WTC11 (cell line): ENCODE results near the gene SRSF3. TPM values are rescaled to one million over a fixed set of nuclear protein-coding genes. Genes with fewer than 3 reads are reported as not detected.

ENCODE experiments used
- ATAC-seq: fragments of 200-7000 bp; cut with Tn5 transposase; 2 replicates; pipeline ENCODE4 v1.10.0; 2021; ENCODE audit warnings: mild to moderate bottlenecking, moderate library complexity
- CTCF ChIA-PET: fragments of 300-600 bp; sonication (Branson Sonifier 250); formaldehyde crosslinking; loops from one replicate; lab custom pipeline; 2021; ENCODE audit warnings: antibody characterized with exemption; lab: Charles Lee
- POLR2A ChIA-PET: fragments of 350-600 bp; sonication (Branson Sonifier 250); formaldehyde crosslinking; loops from one replicate; lab custom pipeline; 2021; ENCODE audit warnings: antibody characterized with exemption; lab: Charles Lee
- DNase-seq: peaks from one replicate; pipeline ENCODE4 v3.0.0; 2021; ENCODE audit warnings: low spot score
- H3K27ac Mint-ChIP-seq: 2 replicates; pipeline ENCODE4 v1.8.0; 2021; ENCODE audit warnings: mixed read lengths
- H3K27me3 Mint-ChIP-seq: 2 replicates; pipeline ENCODE4 v1.8.0; 2021; ENCODE audit warnings: low read depth, mild to moderate bottlenecking, moderate library complexity, mixed read lengths
- H3K36me3 Mint-ChIP-seq: 2 replicates; pipeline ENCODE4 v1.8.0; 2021; ENCODE audit warnings: mixed read lengths
- H3K4me1 Mint-ChIP-seq: 2 replicates; pipeline ENCODE4 v1.8.0; 2022; ENCODE audit warnings: mixed read lengths
- H3K4me3 Mint-ChIP-seq: 2 replicates; pipeline ENCODE4 v1.8.0; 2021; ENCODE audit warnings: mild to moderate bottlenecking, moderate library complexity, mixed read lengths
- H3K9me3 Mint-ChIP-seq: 2 replicates; pipeline ENCODE4 v1.8.0; 2021; ENCODE audit warnings: mixed read lengths
- CTCF ChIP-seq: fragments of 200-600 bp; IDR thresholded peaks from 2 replicates; pipeline ENCODE4 v1.8.0; 2022; ENCODE audit warnings: antibody characterized with exemption
- EMX1 ChIP-seq: fragments of 250-450 bp; sonication (Bioruptor Pico); IDR thresholded peaks from 2 replicates; pipeline ENCODE4 v1.8.0; 2021; ENCODE audit warnings: mild to moderate bottlenecking
- GABPB1 ChIP-seq: sonication (generic); formaldehyde crosslinking; IDR thresholded peaks from 2 replicates; pipeline ENCODE4 v1.8.1; 2023; ENCODE audit warnings: mild to moderate bottlenecking, missing genetic modification reagents
- GTF2I ChIP-seq: fragments of 250-450 bp; sonication (Bioruptor Pico); conservative IDR thresholded peaks from 2 replicates; pipeline ENCODE4 v1.4.0; 2021; ENCODE audit warnings: mild to moderate bottlenecking
- IRF2 ChIP-seq: sonication (generic); formaldehyde crosslinking; IDR thresholded peaks from 2 replicates; pipeline ENCODE4 v1.8.0; 2022; ENCODE audit warnings: low read depth, missing genetic modification reagents, borderline replicate concordance
- MXD4 ChIP-seq: fragments of 250-450 bp; sonication (Bioruptor Pico); IDR thresholded peaks from 2 replicates; pipeline ENCODE4 v1.8.0; 2021; ENCODE audit warnings: mild to moderate bottlenecking, moderate library complexity, borderline replicate concordance
- MYBL2 ChIP-seq: sonication (generic); formaldehyde crosslinking; IDR thresholded peaks from 2 replicates; pipeline ENCODE4 v1.8.1; 2023; ENCODE audit warnings: mild to moderate bottlenecking, moderate library complexity, missing genetic modification reagents
- NFATC4 ChIP-seq: fragments of 250-450 bp; sonication (Bioruptor Pico); IDR thresholded peaks from 2 replicates; pipeline ENCODE4 v1.9.0; 2021; ENCODE audit warnings: mild to moderate bottlenecking
- PRRX2 ChIP-seq: fragments of 250-450 bp; sonication (Bioruptor Pico); IDR thresholded peaks from 2 replicates; pipeline ENCODE4 v1.8.0; 2021; ENCODE audit warnings: mild to moderate bottlenecking
- ZBTB21 ChIP-seq: sonication (generic); formaldehyde crosslinking; IDR thresholded peaks from 2 replicates; pipeline ENCODE4 v1.8.1; 2023; ENCODE audit warnings: mild to moderate bottlenecking, missing genetic modification reagents, borderline replicate concordance
- ZNF138 ChIP-seq: sonication (generic); formaldehyde crosslinking; conservative IDR thresholded peaks from 2 replicates; pipeline ENCODE4 v1.8.1; 2022; ENCODE audit warnings: mild to moderate bottlenecking, moderate library complexity, missing genetic modification reagents
- ZNF416 ChIP-seq: fragments of 250-450 bp; sonication (Bioruptor Pico); IDR thresholded peaks from 2 replicates; pipeline ENCODE4 v1.9.0; 2021; ENCODE audit warnings: mild to moderate bottlenecking, inconsistent platforms
- total RNA-seq: library from RNA; stranded (reverse); gene quantifications from 3 replicates; pipeline ENCODE4 v1.2.3, GENCODE V29; 2021
- TF ChIP-seq, protein P1 (sequence below): sonication (generic); formaldehyde crosslinking; IDR thresholded peaks from 2 replicates; pipeline ENCODE4 v1.8.1; 2022; ENCODE audit warnings: mild to moderate bottlenecking, moderate library complexity, missing genetic modification reagents
- TF ChIP-seq, protein P2 (sequence below): sonication (generic); formaldehyde crosslinking; IDR thresholded peaks from 2 replicates; pipeline ENCODE4 v1.8.0; 2022; ENCODE audit warnings: mild to moderate bottlenecking, missing genetic modification reagents
- TF ChIP-seq, protein P3 (sequence below): sonication (generic); formaldehyde crosslinking; IDR thresholded peaks from 2 replicates; pipeline ENCODE4 v1.8.0; 2022; ENCODE audit warnings: missing genetic modification reagents
- TF ChIP-seq, protein P4 (sequence below): sonication (generic); formaldehyde crosslinking; conservative IDR thresholded peaks from 2 replicates; pipeline ENCODE4 v1.8.1; 2022; ENCODE audit warnings: mild to moderate bottlenecking, missing genetic modification reagents

SRSF3 gene
- total RNA-seq, 1 experiment from 2014 or later: 554 TPM

DNA sequence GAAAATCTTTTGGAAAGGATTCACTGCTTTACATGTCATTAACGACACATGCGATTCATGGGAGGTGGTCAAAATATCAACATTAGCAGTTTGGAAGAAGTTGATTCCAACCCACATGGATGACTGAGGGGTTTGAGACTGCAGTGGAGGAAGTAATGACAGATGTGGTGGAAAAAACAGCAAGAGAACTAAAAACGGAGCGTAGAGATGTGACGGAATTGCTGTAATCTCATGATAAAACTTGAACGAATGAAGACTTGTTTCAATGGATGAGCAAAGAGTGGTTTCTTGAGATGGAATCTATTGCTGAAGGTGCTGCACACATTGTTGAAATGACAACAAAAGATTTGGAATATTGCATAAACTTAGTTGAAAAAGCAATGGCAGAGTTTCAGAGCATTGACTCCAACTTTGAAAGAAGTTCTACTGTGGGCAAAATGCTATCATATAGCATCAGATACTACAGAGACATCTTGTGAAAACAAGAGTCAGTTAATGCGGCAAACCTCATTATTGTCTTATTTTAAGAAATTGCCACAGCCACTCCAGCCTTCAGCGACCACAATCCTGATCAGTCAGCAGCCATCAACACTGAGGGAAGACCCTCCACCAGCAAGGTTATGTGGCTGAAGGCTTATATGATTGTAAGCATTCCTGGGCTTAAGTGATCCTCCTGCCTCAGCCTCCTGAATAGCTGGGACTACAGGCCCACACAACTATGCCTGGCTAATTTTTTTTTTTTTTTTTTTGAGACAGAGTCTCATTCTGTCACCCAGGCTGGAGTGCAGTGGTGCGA lies 19.2 kb downstream of the SRSF3 start:
- Mint-ChIP-seq H3K4me1 (peaks cover 9% of the 10 kb centered on the region), H3K4me3 (no peak overlapping the region)
- no peak for TF ChIP-seq GABPB1 (CRISPR knock-in tag)
- no peak for TF ChIP-seq MXD4 (CRISPR knock-in tag)
- TF ChIP-seq IRF2 (CRISPR knock-in tag): no peak
- TF ChIP-seq GTF2I (CRISPR knock-in tag): no peak
- TF ChIP-seq, protein P1, sequence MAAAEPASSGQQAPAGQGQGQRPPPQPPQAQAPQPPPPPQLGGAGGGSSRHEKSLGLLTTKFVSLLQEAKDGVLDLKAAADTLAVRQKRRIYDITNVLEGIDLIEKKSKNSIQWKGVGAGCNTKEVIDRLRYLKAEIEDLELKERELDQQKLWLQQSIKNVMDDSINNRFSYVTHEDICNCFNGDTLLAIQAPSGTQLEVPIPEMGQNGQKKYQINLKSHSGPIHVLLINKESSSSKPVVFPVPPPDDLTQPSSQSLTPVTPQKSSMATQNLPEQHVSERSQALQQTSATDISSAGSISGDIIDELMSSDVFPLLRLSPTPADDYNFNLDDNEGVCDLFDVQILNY (CRISPR knock-in tag): no peak
- no peak for TF ChIP-seq ZNF138 (CRISPR knock-in tag)
- no peak for TF ChIP-seq ZNF416 (CRISPR knock-in tag)
- TF ChIP-seq, protein P2, sequence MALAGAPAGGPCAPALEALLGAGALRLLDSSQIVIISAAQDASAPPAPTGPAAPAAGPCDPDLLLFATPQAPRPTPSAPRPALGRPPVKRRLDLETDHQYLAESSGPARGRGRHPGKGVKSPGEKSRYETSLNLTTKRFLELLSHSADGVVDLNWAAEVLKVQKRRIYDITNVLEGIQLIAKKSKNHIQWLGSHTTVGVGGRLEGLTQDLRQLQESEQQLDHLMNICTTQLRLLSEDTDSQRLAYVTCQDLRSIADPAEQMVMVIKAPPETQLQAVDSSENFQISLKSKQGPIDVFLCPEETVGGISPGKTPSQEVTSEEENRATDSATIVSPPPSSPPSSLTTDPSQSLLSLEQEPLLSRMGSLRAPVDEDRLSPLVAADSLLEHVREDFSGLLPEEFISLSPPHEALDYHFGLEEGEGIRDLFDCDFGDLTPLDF: no peak
- no peak for TF ChIP-seq MYBL2 (CRISPR knock-in tag)
- TF ChIP-seq, protein P3, sequence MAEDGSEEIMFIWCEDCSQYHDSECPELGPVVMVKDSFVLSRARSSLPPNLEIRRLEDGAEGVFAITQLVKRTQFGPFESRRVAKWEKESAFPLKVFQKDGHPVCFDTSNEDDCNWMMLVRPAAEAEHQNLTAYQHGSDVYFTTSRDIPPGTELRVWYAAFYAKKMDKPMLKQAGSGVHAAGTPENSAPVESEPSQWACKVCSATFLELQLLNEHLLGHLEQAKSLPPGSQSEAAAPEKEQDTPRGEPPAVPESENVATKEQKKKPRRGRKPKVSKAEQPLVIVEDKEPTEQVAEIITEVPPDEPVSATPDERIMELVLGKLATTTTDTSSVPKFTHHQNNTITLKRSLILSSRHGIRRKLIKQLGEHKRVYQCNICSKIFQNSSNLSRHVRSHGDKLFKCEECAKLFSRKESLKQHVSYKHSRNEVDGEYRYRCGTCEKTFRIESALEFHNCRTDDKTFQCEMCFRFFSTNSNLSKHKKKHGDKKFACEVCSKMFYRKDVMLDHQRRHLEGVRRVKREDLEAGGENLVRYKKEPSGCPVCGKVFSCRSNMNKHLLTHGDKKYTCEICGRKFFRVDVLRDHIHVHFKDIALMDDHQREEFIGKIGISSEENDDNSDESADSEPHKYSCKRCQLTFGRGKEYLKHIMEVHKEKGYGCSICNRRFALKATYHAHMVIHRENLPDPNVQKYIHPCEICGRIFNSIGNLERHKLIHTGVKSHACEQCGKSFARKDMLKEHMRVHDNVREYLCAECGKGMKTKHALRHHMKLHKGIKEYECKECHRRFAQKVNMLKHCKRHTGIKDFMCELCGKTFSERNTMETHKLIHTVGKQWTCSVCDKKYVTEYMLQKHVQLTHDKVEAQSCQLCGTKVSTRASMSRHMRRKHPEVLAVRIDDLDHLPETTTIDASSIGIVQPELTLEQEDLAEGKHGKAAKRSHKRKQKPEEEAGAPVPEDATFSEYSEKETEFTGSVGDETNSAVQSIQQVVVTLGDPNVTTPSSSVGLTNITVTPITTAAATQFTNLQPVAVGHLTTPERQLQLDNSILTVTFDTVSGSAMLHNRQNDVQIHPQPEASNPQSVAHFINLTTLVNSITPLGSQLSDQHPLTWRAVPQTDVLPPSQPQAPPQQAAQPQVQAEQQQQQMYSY (CRISPR knock-in tag): no peak
- TF ChIP-seq NFATC4 (CRISPR knock-in tag): no peak
- no peak for TF ChIP-seq ZBTB21
- TF ChIP-seq, all 79 proteins: peak for 0
- Mint-ChIP-seq H3K9me3 (no peaks in the 10 kb centered on the region), H3K27ac (no peak overlapping the region), H3K36me3 (peaks cover 41% of the 10 kb centered on the region), H3K27me3 (no peaks in the 10 kb centered on the region)
- DNase-seq (no peak), ATAC-seq (no peak)
- ChIA-PET CTCF (no interaction called here), POLR2A (no interaction called here)

- peak; percentile 43 for ATAC-seq
- Mint-ChIP-seq H3K27ac (peak overlapping the region; percentile 74; the same call in 1 of the 2 replicates), H3K27me3 (no peaks in the 10 kb centered on the region), H3K9me3 (no peaks in the 10 kb centered on the region), H3K4me3 (no peak overlapping the region), H3K4me1 (peaks cover 10% of the 10 kb centered on the region; the same call in 1 of the 2 replicates), H3K36me3 (peaks cover 26% of the 10 kb centered on the region)
- DNase-seq: peak; percentile 33
- ChIA-PET POLR2A (interaction anchor here (0.7 to 1.2 kb wide), 4 partner anchors 31 to 1594 kb away, joined by 3 to 5 read pairs (median 4); no protein-coding TSS in a partner anchor), CTCF (interaction anchor here (0.6 to 2.7 kb wide), 44 partner anchors 9 to 403 kb away, joined by 3 to 18 read pairs (median 4); partner anchors contain the start of genes CDKN1A and RAB44)
- TF ChIP-seq ZNF138 (CRISPR knock-in tag) (no peak), PRRX2 (CRISPR knock-in tag) (no peak), EMX1 (no peak), GABPB1 (CRISPR knock-in tag) (peak; percentile 78), CTCF (peak; percentile 74)
- TF ChIP-seq, protein P4, sequence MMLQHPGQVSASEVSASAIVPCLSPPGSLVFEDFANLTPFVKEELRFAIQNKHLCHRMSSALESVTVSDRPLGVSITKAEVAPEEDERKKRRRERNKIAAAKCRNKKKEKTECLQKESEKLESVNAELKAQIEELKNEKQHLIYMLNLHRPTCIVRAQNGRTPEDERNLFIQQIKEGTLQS (CRISPR knock-in tag): peak; percentile 83
These were observed 21.0 kb downstream of the SRSF3 start for GRCh38 chr6:36615018-36615761.
